Activated T-cell treated with anti-CD3 and anti-CD28 coated beads, Interleukin-2, amount 50 U/mL, for 24 hours (primary cell): ENCODE measurements around the gene TNF.
"Not testable (repeated sequence)": the region's sequence is repeated elsewhere in the genome, so short reads cannot be mapped to it uniquely, and the experiment has no call there.

Experiments
- DNase-seq: peaks from one replicate; pipeline ENCODE4 v3.0.0-alpha.2; 2020
- H3K27ac Mint-ChIP-seq: 2 replicates; pipeline ENCODE4 v1.8.0; 2020; ENCODE audit warnings: mild to moderate bottlenecking, mixed read lengths
- H3K27me3 Mint-ChIP-seq: 2 replicates; pipeline ENCODE4 v1.8.0; 2020; ENCODE audit warnings: mixed read lengths
- H3K36me3 Mint-ChIP-seq: 2 replicates; pipeline ENCODE4 v1.8.0; 2020; ENCODE audit warnings: low read depth, mixed read lengths
- H3K4me1 Mint-ChIP-seq: 2 replicates; pipeline ENCODE4 v1.8.0; 2020; ENCODE audit warnings: low read depth, mixed read lengths
- H3K4me3 Mint-ChIP-seq: 2 replicates; pipeline ENCODE4 v1.8.0; 2020; ENCODE audit warnings: mild to moderate bottlenecking, moderate library complexity, mixed read lengths
- H3K9me3 Mint-ChIP-seq: 2 replicates; pipeline ENCODE4 v1.8.0; 2020; ENCODE audit warnings: mixed read lengths

Gene TNF

GRCh38 chr6:31551371-31551770, 24.0 kb upstream of the TNF start:
- not testable (repeated sequence) for H3K9me3 Mint-ChIP-seq, H3K27me3 Mint-ChIP-seq
- Mint-ChIP-seq H3K4me1 (peaks cover 63% of the 10 kb centered on the region), H3K27ac (peak overlapping the region; percentile 88), H3K36me3 (peaks cover 62% of the 10 kb centered on the region), H3K4me3 (peak overlapping the region; percentile 60)
- DNase-seq = peak; percentile 76

DNA sequence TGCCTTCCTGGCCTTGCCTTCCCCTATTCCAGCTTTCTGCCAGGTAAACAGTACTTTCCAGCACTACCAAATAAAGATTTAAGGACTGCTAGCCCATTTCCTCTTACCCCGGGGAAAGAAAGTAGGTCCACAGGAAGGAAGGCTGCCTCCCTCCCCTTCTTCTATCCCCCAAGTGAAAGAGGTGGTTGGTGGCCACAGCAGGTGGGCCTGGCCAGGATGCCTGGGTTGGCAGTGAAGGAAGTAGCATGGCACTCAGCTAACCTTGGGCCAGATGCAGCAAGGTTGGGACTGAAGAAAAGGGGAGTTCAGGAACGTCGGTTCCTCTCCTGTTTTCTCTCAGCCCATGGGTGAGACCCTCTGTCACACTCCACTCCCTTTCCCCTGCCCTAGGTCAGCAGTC, 19.1 kb upstream of the TNF start:
- H3K36me3 Mint-ChIP-seq = peaks cover 76% of the 10 kb centered on the region
- no peak for DNase-seq
- peaks cover 73% of the 10 kb centered on the region for H3K4me1 Mint-ChIP-seq
- H3K9me3 Mint-ChIP-seq = no peaks in the 10 kb centered on the region
- H3K27me3 Mint-ChIP-seq = no peaks in the 10 kb centered on the region
- H3K4me3 Mint-ChIP-seq = no peak overlapping the region
- peak overlapping the region; percentile 35 for H3K27ac Mint-ChIP-seq

GRCh38 chr6:31557443-31558317, 17.7 kb upstream of the TNF start:
- Mint-ChIP-seq H3K4me3 (peak overlapping the region; percentile 41), H3K9me3 (peaks cover 1% of the 10 kb centered on the region), H3K27ac (peak overlapping the region; percentile 92), H3K36me3 (peaks cover 75% of the 10 kb centered on the region), H3K4me1 (peaks cover 77% of the 10 kb centered on the region), H3K27me3 (no peaks in the 10 kb centered on the region)
- no peak for DNase-seq

DNA sequence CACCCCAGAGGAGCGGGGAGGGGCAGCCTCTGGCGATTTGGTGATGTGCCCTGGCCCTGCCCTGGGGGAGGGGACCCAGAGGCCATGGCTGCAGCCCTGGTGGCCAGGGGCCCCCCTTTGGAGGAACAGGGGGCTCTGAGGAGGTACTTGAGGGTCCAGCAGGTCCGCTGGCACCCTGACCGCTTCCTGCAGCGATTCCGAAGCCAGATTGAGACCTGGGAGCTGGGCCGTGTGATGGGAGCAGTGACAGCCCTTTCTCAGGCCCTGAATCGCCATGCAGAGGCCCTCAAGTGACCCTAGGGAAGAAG, 17.1 kb upstream of the TNF start:
- H3K9me3 Mint-ChIP-seq = peaks cover 1% of the 10 kb centered on the region
- H3K4me3 Mint-ChIP-seq = peak overlapping the region; percentile 67
- peak overlapping the region; percentile 92 for H3K27ac Mint-ChIP-seq
- H3K36me3 Mint-ChIP-seq = peaks cover 75% of the 10 kb centered on the region
- DNase-seq = no peak
- H3K4me1 Mint-ChIP-seq = peaks cover 82% of the 10 kb centered on the region
- no peaks in the 10 kb centered on the region for H3K27me3 Mint-ChIP-seq

- peak overlapping the region; percentile 92 for H3K27ac Mint-ChIP-seq
- DNase-seq = peak; percentile 83
- peaks cover 77% of the 10 kb centered on the region for H3K36me3 Mint-ChIP-seq
- no peaks in the 10 kb centered on the region for H3K27me3 Mint-ChIP-seq
- peaks cover 84% of the 10 kb centered on the region for H3K4me1 Mint-ChIP-seq
- H3K9me3 Mint-ChIP-seq = peaks cover 1% of the 10 kb centered on the region
- peak overlapping the region; percentile 67 for H3K4me3 Mint-ChIP-seq
Measured at GRCh38 chr6:31558631-31559500, 16.5 kb upstream of the TNF start.

DNA sequence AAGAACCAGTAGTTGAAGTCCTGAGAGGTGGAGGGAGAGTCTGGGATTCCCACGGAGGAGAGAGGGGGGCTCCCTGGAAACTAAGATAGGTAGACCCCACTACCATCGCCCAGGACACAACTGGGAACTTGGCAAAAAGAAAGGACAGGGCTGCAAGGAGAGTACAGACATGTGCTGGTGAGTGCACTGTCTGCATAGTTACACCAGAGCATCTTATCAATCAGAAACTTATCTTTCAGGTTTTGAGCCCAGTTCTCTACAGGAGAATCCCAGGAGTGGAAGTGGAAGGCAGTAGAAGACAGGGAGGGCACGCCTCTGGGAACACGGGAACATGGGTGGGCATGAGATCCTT, 15.8 kb upstream of the TNF start:
- Mint-ChIP-seq H3K9me3 (peaks cover 1% of the 10 kb centered on the region), H3K4me3 (peak overlapping the region; percentile 67), H3K27me3 (no peaks in the 10 kb centered on the region), H3K27ac (peak overlapping the region; percentile 92), H3K4me1 (peaks cover 80% of the 10 kb centered on the region), H3K36me3 (peaks cover 74% of the 10 kb centered on the region)
- no peak for DNase-seq

DNA sequence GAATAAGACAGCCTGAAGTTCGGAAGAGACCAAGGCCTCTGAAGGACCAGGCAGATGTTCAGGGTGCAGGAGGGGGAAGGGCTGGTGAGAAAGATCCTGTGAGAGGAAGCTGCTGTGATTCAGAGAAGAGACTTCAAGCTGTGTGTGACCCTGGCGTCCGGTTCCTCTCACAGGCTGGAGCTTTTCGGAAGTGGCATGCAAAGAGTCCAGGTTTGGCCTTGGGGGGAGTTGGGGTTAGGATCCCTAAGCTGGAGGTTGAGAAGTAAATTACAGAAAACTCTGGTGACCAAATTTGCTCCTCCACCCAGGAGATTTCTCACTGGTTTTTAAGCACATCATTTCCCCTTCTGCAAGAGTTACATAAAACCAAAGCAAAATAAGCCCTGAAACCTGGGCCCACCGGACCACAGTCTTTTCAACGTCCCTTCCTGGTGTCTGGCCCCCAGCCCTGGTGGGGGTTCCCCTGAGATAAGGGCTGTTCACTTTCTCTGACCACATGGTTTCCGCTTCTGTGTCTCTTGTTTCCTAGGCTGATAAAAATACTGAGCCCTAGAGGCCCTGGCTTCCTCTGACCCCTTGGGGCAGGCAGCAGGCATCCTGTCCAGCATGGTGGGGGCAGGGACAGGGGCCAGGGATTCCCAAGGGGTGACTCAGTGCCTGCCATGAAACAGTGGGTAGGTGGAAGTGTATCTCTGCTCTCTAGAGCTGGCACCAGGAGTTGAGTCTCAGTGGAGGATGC, 15.2 kb upstream of the TNF start:
- DNase-seq = peak; percentile 69
- Mint-ChIP-seq H3K27me3 (no peaks in the 10 kb centered on the region), H3K36me3 (peaks cover 75% of the 10 kb centered on the region), H3K4me1 (peaks cover 81% of the 10 kb centered on the region), H3K4me3 (peak overlapping the region; percentile 67), H3K27ac (peak overlapping the region; percentile 92), H3K9me3 (peaks cover 1% of the 10 kb centered on the region)

DNA sequence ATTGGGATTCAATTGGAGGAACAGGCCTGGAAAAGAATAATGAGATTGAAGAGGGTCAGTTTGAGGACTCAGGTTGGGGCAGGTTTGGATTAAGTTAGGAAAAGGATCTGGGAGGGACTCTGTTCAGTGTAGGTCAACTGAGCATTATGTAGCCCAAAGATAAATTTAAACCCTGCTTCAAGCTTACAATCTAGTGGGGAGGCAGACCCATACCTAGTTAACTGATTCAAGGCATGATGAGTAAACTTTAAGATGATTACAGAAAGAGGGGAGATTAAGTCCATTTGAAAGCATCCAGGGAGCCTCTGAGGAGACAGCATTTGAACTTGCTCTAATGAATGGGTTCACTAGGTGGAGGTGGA, 14.7 kb upstream of the TNF start:
- peaks cover 1% of the 10 kb centered on the region for H3K9me3 Mint-ChIP-seq
- DNase-seq = no peak
- peak overlapping the region; percentile 67 for H3K4me3 Mint-ChIP-seq
- H3K27ac Mint-ChIP-seq = peak overlapping the region; percentile 92
- H3K4me1 Mint-ChIP-seq = peaks cover 87% of the 10 kb centered on the region
- H3K27me3 Mint-ChIP-seq = no peaks in the 10 kb centered on the region
- H3K36me3 Mint-ChIP-seq = peaks cover 80% of the 10 kb centered on the region

- no peaks in the 10 kb centered on the region for H3K9me3 Mint-ChIP-seq
- no peak for DNase-seq
- no peaks in the 10 kb centered on the region for H3K27me3 Mint-ChIP-seq
- peak overlapping the region; percentile 91 for H3K27ac Mint-ChIP-seq
- peak overlapping the region; percentile 56 for H3K4me3 Mint-ChIP-seq
- H3K36me3 Mint-ChIP-seq = peaks cover 32% of the 10 kb centered on the region
- H3K4me1 Mint-ChIP-seq = peaks cover 82% of the 10 kb centered on the region
Measured at GRCh38 chr6:31567531-31568370, 7.6 kb upstream of the TNF start.

DNA sequence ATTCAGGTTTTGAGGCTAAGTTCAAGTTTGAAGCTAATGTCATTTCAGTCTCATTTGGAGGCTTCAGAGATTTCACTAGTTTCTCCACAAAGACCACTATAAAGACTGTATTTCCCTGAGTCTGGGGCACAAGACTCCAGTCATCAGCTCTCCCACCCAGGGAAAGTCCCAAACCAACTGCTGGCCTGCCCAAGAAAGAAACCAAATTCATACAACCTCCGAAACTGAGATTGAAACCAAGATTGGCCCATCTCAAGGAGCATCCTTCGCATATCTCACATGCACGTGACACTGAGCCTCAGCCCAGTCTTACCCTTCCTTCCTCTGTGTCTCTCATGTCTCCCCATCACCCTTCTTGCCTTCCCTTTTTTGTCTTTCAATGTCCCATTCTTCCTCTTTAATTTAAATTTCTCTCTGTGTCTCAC, 6.8 kb upstream of the TNF start:
- Mint-ChIP-seq H3K27ac (peak overlapping the region; percentile 91), H3K9me3 (no peaks in the 10 kb centered on the region), H3K4me1 (peaks cover 83% of the 10 kb centered on the region), H3K36me3 (peaks cover 35% of the 10 kb centered on the region), H3K27me3 (no peaks in the 10 kb centered on the region), H3K4me3 (peak overlapping the region; percentile 56)
- peak; percentile 69 for DNase-seq

DNA sequence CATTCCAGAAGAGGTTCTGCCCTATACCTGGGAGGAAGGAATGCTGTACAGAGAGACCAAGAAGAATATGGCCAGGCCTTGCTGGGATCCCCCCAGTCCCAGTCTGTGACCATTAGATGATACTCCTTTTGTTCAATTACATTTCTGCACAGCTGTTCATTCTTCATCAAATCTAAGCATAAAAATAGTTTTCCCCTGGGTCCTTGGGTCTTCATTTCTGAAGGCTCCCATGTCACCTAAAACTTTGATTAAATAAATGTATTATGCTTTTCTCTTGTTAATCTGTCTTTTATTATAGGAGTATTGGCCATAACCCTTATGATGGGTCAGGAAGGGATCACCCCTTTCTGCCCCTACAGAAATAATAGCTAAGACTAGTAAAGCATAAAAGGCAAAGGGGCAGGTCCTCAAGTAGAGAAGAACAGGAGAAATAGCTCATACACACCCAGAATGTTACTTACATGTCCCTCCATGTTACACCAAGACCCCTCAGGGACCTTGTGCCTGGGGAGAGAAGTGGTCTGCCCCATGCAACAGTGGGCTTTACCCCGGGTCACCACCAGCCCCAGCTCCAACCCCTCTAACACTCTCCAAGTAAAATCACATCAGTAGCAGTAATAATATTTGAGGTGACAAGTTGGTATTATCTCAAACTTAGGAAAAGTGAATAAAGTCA, 5.4 kb upstream of the TNF start:
- peak overlapping the region; percentile 91 for H3K27ac Mint-ChIP-seq
- H3K4me3 Mint-ChIP-seq = peak overlapping the region; percentile 56

DNA sequence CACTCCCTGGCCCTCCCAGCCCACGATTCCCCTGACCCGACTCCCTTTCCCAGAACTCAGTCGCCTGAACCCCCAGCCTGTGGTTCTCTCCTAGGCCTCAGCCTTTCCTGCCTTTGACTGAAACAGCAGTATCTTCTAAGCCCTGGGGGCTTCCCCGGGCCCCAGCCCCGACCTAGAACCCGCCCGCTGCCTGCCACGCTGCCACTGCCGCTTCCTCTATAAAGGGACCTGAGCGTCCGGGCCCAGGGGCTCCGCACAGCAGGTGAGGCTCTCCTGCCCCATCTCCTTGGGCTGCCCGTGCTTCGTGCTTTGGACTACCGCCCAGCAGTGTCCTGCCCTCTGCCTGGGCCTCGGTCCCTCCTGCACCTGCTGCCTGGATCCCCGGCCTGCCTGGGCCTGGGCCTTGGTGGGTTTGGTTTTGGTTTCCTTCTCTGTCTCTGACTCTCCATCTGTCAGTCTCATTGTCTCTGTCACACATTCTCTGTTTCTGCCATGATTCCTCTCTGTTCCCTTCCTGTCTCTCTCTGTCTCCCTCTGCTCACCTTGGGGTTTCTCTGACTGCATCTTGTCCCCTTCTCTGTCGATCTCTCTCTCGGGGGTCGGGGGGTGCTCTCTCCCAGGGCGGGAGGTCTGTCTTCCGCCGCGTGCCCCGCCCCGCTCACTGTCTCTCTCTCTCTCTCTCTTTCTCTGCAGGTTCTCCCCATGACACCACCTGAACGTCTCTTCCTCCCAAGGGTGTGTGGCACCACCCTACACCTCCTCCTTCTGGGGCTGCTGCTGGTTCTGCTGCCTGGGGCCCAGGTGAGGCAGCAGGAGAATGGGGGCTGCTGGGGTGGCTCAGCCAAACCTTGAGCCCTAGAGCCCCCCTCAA, 3.1 kb upstream of the TNF start, which contains the start of gene LTA:
Gene LTA (plus strand): TSS at position 249 of the 871 bp plus-strand sequence. CDS start 454 bp downstream, at position 703.
- peak within 1 kb of the TSS; percentile 97 for H3K4me3 Mint-ChIP-seq
- H3K4me1 Mint-ChIP-seq = peaks cover 93% of the 10 kb centered on the region
- peak within 1 kb of the TSS; percentile 99 for H3K27ac Mint-ChIP-seq
- H3K36me3 Mint-ChIP-seq = peaks cover 54% of the 10 kb centered on the region
- H3K27me3 Mint-ChIP-seq = no peaks in the 10 kb centered on the region
- peak; percentile 89 for DNase-seq
- no peaks in the 10 kb centered on the region for H3K9me3 Mint-ChIP-seq

More for the DNA sequence above, 5.4 kb upstream of the TNF start:
- no peak for DNase-seq
- peaks cover 88% of the 10 kb centered on the region for H3K4me1 Mint-ChIP-seq
- peaks cover 41% of the 10 kb centered on the region for H3K36me3 Mint-ChIP-seq
- H3K9me3 Mint-ChIP-seq = no peaks in the 10 kb centered on the region
- H3K27me3 Mint-ChIP-seq = no peaks in the 10 kb centered on the region
